ENCODE results near the gene CLTA. TPM values are rescaled to one million over a fixed set of nuclear protein-coding genes. Genes with fewer than 3 reads are reported as not detected.
"Not testable (repeated sequence)": the region's sequence is repeated elsewhere in the genome, so short reads cannot be mapped to it uniquely, and the experiment has no call there.

CLTA gene
- total RNA-seq, 1 donor from 2014 or later: 104 TPM

- TF ChIP-seq CTCF (IDR thresholded peaks at IDR 0.05): no peak
- Mint-ChIP-seq H3K4me3 (no peak overlapping the region), H3K4me1 (peaks cover 8% of the 10 kb centered on the region), H3K27me3 (no peaks in the 10 kb centered on the region), H3K9me3 (peaks cover 6% of the 10 kb centered on the region), H3K27ac (no peak overlapping the region), H3K36me3 (ENCODE audit: low read depth) (peaks cover 86% of the 10 kb centered on the region)
- ATAC-seq (ENCODE audit: low read depth): no peak
- POLR2A ChIA-PET: no interaction called here
- intact Hi-C loops (cut with micrococcal nuclease): no loop called here
- CTCF ChIA-PET: no interaction called here
- no peak for DNase-seq
Measured at GRCh38 chr9:36221667-36222066, 30.9 kb downstream of the CLTA start.

GRCh38 chr9:36222449-36222848 lies 31.7 kb downstream of the CLTA start:
- TF ChIP-seq CTCF (IDR thresholded peaks at IDR 0.05): no peak
- peaks cover 86% of the 10 kb centered on the region for H3K36me3 Mint-ChIP-seq (ENCODE audit: low read depth)

GRCh38 chr9:36237230-36237629 lies 46.5 kb downstream of the CLTA start:
- no peaks in the 10 kb centered on the region for H3K4me1 Mint-ChIP-seq
- H3K36me3 Mint-ChIP-seq (ENCODE audit: low read depth): peaks cover 73% of the 10 kb centered on the region
- H3K4me3 Mint-ChIP-seq: no peak overlapping the region
- DNase-seq (no peak), ATAC-seq (ENCODE audit: low read depth) (no peak)
- H3K27me3 Mint-ChIP-seq: no peaks in the 10 kb centered on the region
- no peak for TF ChIP-seq CTCF (IDR thresholded peaks at IDR 0.05)
- no peaks in the 10 kb centered on the region for H3K9me3 Mint-ChIP-seq
- POLR2A ChIA-PET: no interaction called here
- no peak overlapping the region for H3K27ac Mint-ChIP-seq
- CTCF ChIA-PET: no interaction called here
- intact Hi-C loops (cut with micrococcal nuclease): no loop called here

More at GRCh38 chr9:36222449-36222848, 31.7 kb downstream of the CLTA start:
- ChIA-PET CTCF (interaction anchor here (0.7 kb wide), 1 partner anchor 180 kb away, joined by 3 read pairs; no protein-coding TSS in a partner anchor), POLR2A (no interaction called here)
- no peak for DNase-seq
- ATAC-seq (ENCODE audit: low read depth): no peak
- peaks cover 6% of the 10 kb centered on the region for H3K4me1 Mint-ChIP-seq
- H3K27me3 Mint-ChIP-seq: no peaks in the 10 kb centered on the region
- H3K4me3 Mint-ChIP-seq: no peak overlapping the region
- H3K9me3 Mint-ChIP-seq: peaks cover 6% of the 10 kb centered on the region
- H3K27ac Mint-ChIP-seq: no peak overlapping the region
- intact Hi-C loops (cut with micrococcal nuclease): no loop called here

GRCh38 chr9:36239205-36239604 lies 48.5 kb downstream of the CLTA start:
- H3K36me3 Mint-ChIP-seq (ENCODE audit: low read depth): peaks cover 66% of the 10 kb centered on the region
- POLR2A ChIA-PET; ATAC-seq (ENCODE audit: low read depth); intact Hi-C loops (cut with micrococcal nuclease); H3K4me3 Mint-ChIP-seq; H3K4me1 Mint-ChIP-seq; H3K27ac Mint-ChIP-seq; DNase-seq; H3K9me3 Mint-ChIP-seq; H3K27me3 Mint-ChIP-seq; CTCF ChIA-PET: not testable (repeated sequence)

- H3K4me1 Mint-ChIP-seq; DNase-seq; intact Hi-C loops (cut with micrococcal nuclease); H3K4me3 Mint-ChIP-seq; H3K27ac Mint-ChIP-seq; H3K9me3 Mint-ChIP-seq; H3K27me3 Mint-ChIP-seq; POLR2A ChIA-PET; ATAC-seq (ENCODE audit: low read depth); CTCF ChIA-PET: not testable (repeated sequence)
- H3K36me3 Mint-ChIP-seq (ENCODE audit: low read depth): peaks cover 65% of the 10 kb centered on the region
Measured at GRCh38 chr9:36239675-36240074, 49.0 kb downstream of the CLTA start.

- no peak overlapping the region for H3K27ac Mint-ChIP-seq
- DNase-seq: no peak
- CTCF ChIA-PET: interaction anchor here (1.0 kb wide), 2 partner anchors 83 to 86 kb away, joined by 3 read pairs; no protein-coding TSS in a partner anchor
Measured at GRCh38 chr9:36245906-36246305, 55.2 kb downstream of the CLTA start.

More at GRCh38 chr9:36245906-36246305, 55.2 kb downstream of the CLTA start:
- no peak for TF ChIP-seq CTCF (IDR thresholded peaks at IDR 0.05)
- H3K4me3 Mint-ChIP-seq: no peak overlapping the region
- no peaks in the 10 kb centered on the region for H3K9me3 Mint-ChIP-seq
- peaks cover 63% of the 10 kb centered on the region for H3K36me3 Mint-ChIP-seq (ENCODE audit: low read depth)
- H3K4me1 Mint-ChIP-seq: peaks cover 25% of the 10 kb centered on the region
- ATAC-seq (ENCODE audit: low read depth): no peak
- POLR2A ChIA-PET: no interaction called here
- intact Hi-C loops (cut with micrococcal nuclease): no loop called here
- H3K27me3 Mint-ChIP-seq: no peaks in the 10 kb centered on the region
